Nephron (organoid): ENCODE data around the gene IRX3.

Experiments used
- H3K27ac Mint-ChIP-seq, 3 experiments: 2 replicates each; pipeline ENCODE4 v1.8.0; 2020; ENCODE audit warnings: mixed read lengths in 3 of 3, mild to moderate bottlenecking in 2 of 3, moderate library complexity in 1 of 3
- H3K27me3 Mint-ChIP-seq: 2 replicates; pipeline ENCODE4 v1.8.0; 2021; ENCODE audit warnings: low read depth, mild to moderate bottlenecking, moderate library complexity, mixed read lengths
- H3K36me3 Mint-ChIP-seq: 2 replicates; pipeline ENCODE4 v1.8.0; 2020; ENCODE audit warnings: low read depth, mixed read lengths
- H3K4me1 Mint-ChIP-seq: 2 replicates; pipeline ENCODE4 v1.8.0; 2020; ENCODE audit warnings: mixed read lengths
- H3K4me3 Mint-ChIP-seq, 3 experiments: 2 replicates each; pipeline ENCODE4 v1.8.0; 2020; ENCODE audit warnings: mild to moderate bottlenecking in 3 of 3, mixed read lengths in 3 of 3, moderate library complexity in 2 of 3
- H3K9me3 Mint-ChIP-seq: 2 replicates; pipeline ENCODE4 v1.8.0; 2020; ENCODE audit warnings: mixed read lengths
- TF ChIP-seq, protein P1 (sequence below), 3 experiments: fragments of 200-600 bp; sonication (generic); IDR thresholded peaks; one replicate each; pipeline ENCODE4 v1.5.0; 2021; ENCODE audit warnings: antibody characterized with exemption in 3 of 3; ENCODE audit not compliant: unreplicated experiment in 3 of 3

The IRX3 gene

DNA sequence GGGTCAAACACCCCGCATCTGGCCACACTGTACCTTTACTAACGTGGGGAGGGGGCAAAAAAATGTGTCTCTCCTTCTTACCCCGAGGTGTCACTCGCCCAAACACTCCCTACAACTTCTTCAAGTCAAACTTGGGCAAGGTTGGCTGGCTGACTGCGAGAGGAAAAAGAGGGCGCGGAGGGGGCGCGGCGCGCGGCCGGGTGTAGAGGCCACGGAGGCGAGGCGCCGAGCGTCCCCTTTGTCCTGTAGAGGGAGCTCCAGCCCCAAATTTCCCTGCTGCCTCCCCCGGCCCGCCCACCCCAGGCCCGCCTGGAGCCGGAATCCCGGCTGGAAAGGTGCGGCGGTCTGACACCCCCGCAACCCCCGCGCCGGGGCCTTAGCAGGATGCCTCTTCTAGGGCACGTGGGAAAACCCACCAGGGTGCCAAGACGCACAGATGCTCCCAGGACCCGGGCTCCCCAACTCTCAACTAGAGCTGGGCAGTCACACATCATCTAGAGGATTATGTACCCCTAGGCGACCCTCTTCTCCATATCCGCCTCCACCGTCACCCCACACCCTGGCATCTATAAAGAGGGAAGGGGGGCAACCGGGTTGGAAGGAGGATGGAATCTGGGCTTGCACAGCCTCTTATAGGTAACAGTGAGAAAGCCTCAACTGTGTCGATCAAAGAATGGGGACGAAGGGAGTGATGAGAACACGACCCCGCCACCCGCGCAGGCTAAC lies 4.2 kb downstream of the IRX3 start:
- peak overlapping the region; percentile 79 to 98 (median 80) for H3K4me3 Mint-ChIP-seq
- TF ChIP-seq, protein P1, sequence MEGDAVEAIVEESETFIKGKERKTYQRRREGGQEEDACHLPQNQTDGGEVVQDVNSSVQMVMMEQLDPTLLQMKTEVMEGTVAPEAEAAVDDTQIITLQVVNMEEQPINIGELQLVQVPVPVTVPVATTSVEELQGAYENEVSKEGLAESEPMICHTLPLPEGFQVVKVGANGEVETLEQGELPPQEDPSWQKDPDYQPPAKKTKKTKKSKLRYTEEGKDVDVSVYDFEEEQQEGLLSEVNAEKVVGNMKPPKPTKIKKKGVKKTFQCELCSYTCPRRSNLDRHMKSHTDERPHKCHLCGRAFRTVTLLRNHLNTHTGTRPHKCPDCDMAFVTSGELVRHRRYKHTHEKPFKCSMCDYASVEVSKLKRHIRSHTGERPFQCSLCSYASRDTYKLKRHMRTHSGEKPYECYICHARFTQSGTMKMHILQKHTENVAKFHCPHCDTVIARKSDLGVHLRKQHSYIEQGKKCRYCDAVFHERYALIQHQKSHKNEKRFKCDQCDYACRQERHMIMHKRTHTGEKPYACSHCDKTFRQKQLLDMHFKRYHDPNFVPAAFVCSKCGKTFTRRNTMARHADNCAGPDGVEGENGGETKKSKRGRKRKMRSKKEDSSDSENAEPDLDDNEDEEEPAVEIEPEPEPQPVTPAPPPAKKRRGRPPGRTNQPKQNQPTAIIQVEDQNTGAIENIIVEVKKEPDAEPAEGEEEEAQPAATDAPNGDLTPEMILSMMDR (IDR thresholded peaks at IDR 0.05; ENCODE audit: unreplicated experiment in 3 of 3): peak; percentile 73 to 79 (median 76)
- H3K27ac Mint-ChIP-seq: no peak overlapping the region
- H3K27me3 Mint-ChIP-seq: peaks cover 93% of the 10 kb centered on the region
- no peaks in the 10 kb centered on the region for H3K9me3 Mint-ChIP-seq
- peaks cover 21% of the 10 kb centered on the region for H3K36me3 Mint-ChIP-seq
- peaks cover 21% of the 10 kb centered on the region for H3K4me1 Mint-ChIP-seq

DNA sequence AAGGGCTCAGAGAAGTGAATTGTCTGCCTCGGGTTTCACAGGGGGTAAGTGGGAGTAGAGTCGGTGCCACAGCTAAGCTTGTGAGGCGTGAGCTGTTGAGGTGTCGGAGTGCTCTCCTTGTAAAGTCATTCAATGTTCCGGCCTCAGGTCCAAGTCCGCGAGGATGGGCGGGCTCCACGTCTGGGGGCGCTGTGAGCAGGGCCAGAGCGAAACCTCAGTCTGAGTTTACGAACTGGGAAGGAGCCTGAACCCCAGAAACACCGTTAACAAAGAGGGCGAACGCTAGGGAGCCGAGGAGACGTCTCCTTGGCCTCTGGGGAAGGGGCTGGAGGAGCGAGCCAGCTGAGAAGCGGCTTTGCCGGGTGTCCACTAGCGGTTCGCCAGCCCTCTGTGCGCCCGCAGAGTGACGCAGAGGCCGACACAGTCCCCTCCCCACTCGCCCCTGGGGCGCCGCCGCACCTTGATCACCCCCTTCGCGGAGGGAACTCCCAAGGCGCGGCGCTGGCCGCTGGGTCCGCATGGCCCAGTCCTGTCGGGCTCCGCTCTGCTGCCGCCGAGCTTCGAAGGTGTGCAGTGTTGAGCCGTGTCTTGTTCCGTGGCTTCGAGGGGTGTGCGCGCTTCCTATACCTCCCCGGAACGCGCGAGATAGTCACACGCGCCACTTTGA lies 4.9 kb downstream of the IRX3 start:
- H3K27me3 Mint-ChIP-seq: peaks cover 92% of the 10 kb centered on the region
- H3K4me3 Mint-ChIP-seq: peak overlapping the region; percentile 63 to 71 (median 71)
- peaks cover 21% of the 10 kb centered on the region for H3K4me1 Mint-ChIP-seq
- TF ChIP-seq, protein P1 (IDR thresholded peaks at IDR 0.05; ENCODE audit: unreplicated experiment in 3 of 3): no peak
- H3K27ac Mint-ChIP-seq: no peak overlapping the region
- no peaks in the 10 kb centered on the region for H3K9me3 Mint-ChIP-seq
- peaks cover 21% of the 10 kb centered on the region for H3K36me3 Mint-ChIP-seq

DNA sequence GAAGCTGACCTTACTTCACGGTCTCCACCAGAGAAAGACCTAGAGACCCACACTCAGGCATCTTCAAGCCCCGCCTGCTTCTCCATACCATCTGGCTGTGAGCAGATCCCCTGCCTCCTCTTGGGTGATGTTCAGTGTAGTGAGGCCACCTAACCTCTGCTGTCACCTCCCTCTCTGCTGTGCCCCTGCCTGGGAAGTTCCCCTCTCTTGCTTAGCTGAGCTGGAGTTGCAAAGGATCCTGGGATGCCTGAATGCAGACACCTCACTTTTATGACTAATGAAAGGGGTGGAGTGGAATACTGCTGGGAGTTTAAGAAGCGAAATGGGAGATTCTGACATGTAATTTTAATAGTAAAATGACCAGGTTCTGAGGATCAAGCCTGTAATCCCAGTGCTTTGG lies 5.8 kb downstream of the IRX3 start:
- H3K36me3 Mint-ChIP-seq: peaks cover 21% of the 10 kb centered on the region
- TF ChIP-seq, protein P1 (IDR thresholded peaks at IDR 0.05; ENCODE audit: unreplicated experiment in 3 of 3): no peak
- peaks cover 21% of the 10 kb centered on the region for H3K4me1 Mint-ChIP-seq
- peaks cover 93% of the 10 kb centered on the region for H3K27me3 Mint-ChIP-seq
- peak overlapping the region in 2 of 3 experiments; percentile 6 to 53 for H3K4me3 Mint-ChIP-seq
- no peak overlapping the region for H3K27ac Mint-ChIP-seq
- no peaks in the 10 kb centered on the region for H3K9me3 Mint-ChIP-seq

DNA sequence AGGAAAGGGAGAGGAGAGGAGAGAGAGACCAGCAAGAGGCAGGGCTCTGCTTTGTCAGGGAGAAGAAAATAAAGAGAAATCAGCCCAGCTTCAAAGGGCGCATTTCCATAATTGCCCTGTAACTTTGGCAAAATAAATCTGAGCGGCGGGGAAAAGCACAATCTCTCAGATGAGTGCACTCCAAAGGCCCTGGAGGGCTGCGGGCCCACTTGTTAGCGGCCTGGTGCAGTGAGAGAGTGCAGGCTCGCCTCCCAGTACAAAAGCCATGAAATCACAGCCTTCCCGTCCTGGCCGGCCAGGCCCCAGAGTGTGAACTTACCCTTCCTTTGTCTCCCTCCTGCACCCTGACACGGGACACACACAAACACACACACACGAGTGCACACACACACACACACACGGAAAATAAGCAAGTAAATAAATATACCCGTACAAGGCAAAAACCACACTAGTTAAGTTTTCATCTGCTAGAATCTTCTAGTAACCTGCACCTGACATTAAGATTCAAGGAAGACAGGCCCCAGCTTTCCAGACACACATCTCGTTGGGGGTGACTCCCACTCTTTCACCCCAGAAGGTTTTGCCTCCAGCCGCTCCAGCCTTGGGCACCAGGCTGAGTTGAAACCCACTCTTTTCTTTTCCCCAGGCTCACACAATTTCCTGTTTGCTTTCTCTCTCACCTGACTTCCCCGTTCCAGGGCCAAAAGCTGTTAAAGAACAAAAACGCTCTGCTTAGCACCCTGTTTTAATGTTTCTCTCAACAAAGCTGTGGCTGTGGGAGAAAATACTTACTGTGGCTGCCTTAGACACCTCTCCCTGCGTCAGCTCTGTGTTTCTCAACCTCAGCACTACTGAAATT lies 8.5 kb downstream of the IRX3 start:
- H3K36me3 Mint-ChIP-seq: peaks cover 8% of the 10 kb centered on the region
- no peak overlapping the region for H3K4me3 Mint-ChIP-seq
- TF ChIP-seq, protein P1 (IDR thresholded peaks at IDR 0.05; ENCODE audit: unreplicated experiment in 3 of 3): no peak
- no peaks in the 10 kb centered on the region for H3K9me3 Mint-ChIP-seq
- H3K27ac Mint-ChIP-seq: peak overlapping the region; percentile 7 to 53 (median 45)
- peaks cover 8% of the 10 kb centered on the region for H3K4me1 Mint-ChIP-seq
- peaks cover 77% of the 10 kb centered on the region for H3K27me3 Mint-ChIP-seq

DNA sequence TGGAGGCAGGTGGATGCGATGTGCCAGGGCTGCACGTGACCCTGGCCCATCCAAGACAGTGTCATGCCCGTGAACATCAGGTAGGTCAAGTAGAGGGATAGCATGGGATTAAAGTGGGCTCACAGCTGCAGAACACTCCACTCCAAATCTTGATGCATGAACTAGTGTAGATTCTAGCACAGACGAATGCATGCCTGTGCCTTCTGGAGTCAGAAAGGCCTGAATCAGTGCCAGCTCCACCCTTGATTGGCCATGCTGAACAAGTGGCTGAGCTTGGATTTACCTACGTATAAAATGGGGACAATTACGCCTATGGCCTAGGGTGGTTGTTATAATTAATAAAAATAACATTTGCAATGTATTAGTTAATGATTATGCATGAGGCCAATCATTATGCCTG lies 10.6 kb downstream of the IRX3 start:
- Mint-ChIP-seq H3K36me3 (peaks cover 3% of the 10 kb centered on the region), H3K27me3 (peaks cover 60% of the 10 kb centered on the region), H3K9me3 (no peaks in the 10 kb centered on the region), H3K4me3 (no peak overlapping the region), H3K4me1 (no peaks in the 10 kb centered on the region), H3K27ac (no peak overlapping the region)
- TF ChIP-seq, protein P1 (IDR thresholded peaks at IDR 0.05; ENCODE audit: unreplicated experiment in 3 of 3): no peak
